HG03558 (cell line): Measurements from ENCODE around the gene MAGI1.

Source experiments
- ATAC-seq: cut with Tn5 transposase; IDR thresholded peaks from one replicate; pipeline ENCODE4 v1.9.1; 2021; ENCODE audit warnings: moderate number of reproducible peaks; ENCODE audit not compliant: unreplicated experiment; ENCODE audit errors: extremely low read depth

The MAGI1 gene

GRCh38 chr3:65371053-65371452 is 667.7 kb downstream of the MAGI1 start:
- no peak for ATAC-seq

- no peak for ATAC-seq
These were observed 669.9 kb downstream of the MAGI1 start for GRCh38 chr3:65368866-65369265.

DNA sequence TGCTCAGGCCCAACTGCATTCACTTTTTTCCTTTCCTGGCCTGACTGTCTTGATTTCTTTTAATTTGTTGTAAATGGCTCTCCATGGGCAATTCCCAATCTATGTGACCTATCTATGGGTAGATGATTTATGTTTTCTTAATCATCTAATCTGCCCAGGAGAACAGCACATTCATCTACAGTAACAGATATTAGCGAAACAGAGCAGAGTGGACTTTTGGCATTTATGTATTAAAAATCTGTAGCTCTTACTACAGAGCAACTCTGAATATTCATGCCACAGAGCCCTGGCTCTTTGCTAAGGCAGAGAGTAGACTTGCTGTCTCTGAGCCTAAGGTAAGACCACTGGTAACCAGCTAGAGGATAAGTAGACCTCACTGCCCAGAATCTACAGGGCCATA is 676.0 kb downstream of the MAGI1 start:
- ATAC-seq: no peak

GRCh38 chr3:65361448-65361847 is 677.3 kb downstream of the MAGI1 start:
- no peak for ATAC-seq

DNA sequence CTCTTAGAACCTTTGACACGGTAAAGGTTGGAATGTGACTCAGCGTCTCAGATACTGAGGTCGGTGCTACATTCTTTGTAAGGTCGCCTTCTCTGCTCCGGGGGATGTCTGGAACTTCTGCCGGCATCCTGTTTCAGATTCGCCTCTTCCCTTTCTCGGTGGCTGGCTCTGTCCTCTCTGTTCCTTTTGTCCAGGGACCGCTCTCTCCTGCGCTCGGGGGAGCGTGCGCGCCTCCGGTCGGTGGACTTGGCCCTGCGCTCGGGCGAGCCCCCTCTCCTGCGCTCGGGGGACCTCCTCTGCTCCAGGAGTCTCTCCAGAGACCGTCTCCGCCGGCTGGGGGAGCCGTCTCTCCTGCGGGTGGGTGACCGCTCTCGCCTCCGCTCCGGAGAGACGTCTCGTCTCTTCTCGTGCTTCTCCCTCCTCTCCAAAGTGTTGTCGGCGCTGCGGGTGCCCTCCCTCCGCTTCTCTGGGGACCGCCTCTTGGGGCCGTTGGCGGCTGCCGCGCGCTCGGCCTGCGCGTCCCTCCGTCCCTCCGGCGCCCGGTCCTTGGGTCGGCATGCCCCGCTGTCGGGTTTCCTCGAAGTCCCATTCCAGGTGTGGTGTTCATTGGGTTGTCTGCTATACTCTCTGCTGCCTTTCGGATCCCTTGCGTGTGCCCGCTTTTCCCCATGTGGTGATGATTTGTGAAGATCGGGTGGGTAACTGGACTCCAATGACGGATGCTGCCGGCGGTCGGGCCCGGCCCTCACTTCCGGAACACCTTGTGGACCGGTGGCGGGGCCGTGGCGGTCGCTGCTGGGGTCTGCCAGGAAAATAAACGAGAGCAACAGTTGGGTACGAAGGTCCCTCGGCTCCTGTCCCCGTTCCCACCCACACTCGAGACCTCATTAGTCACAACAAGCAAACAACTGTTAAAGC is 682.1 kb downstream of the MAGI1 start:
- ATAC-seq: no peak

- no peak for ATAC-seq
These were observed 683.8 kb downstream of the MAGI1 start for GRCh38 chr3:65354880-65355279.

DNA sequence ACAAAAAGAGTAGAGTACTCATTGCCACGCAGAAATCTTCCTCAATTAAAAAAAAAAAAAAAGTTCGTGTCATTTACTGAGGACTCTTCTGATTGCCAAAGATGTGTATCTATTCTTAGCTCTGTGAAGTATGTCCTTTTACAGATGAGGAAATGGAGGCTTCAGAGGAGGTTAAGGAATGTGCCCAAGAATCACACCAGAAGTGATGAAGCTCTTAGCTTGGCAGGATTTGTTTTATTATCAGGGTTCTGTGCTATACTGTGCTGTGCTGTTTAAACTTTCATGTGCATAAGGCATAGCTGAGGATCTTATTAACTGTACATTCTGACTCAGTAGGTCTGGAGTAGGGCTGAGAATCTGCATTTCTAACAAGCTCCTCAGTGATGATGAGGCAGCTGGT is 685.8 kb downstream of the MAGI1 start:
- ATAC-seq: no peak

DNA sequence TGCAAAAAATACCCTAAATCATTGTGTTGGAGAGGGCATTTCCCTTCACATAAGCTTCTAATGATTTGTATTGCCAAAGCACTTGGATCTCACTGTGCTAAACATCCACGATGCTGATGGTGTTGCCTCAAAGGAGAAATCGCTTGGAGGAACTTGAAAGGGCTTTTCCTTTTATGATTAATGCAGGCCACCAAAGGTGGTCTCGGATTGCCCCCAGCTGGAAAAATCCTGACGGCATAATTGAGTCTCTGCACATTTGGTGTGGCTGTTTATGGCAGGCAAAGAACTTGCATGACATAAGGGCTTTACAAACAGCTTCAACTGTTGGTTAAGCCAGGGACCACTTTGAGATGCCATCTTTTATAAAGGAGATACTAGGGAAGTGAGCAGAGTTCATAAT is 687.0 kb downstream of the MAGI1 start:
- no peak for ATAC-seq

DNA sequence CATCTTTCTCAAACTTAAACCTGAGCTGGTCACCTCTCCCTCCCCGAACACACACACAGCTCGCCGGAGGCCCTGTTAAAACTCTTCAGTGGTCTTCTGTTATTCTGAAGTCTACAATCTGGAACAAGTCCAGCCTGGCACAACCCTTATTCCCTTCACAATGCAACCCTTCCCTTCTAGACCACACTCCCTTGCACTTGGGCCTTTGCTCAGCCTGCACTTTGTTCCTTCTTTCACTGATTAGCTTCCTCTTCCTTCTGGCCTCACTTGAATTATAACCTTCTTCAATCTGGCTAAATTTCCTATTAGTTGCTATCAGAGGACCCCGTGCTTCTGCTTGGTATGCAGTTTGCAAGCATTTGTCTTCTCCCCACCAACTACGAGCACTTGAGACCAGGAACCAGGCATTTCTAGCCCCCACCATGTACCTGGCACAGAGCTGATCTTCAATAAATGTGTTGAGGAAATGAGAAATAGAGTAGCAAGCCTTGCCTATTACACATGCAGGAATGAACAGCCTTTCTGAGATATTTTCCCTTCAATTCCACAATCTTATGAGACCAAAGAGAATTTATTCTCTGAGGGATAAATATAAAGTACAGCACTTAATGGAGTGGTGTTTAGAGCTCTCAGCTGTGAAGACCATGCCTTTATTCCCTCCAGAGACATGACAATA is 687.8 kb downstream of the MAGI1 start:
- ATAC-seq: no peak

DNA sequence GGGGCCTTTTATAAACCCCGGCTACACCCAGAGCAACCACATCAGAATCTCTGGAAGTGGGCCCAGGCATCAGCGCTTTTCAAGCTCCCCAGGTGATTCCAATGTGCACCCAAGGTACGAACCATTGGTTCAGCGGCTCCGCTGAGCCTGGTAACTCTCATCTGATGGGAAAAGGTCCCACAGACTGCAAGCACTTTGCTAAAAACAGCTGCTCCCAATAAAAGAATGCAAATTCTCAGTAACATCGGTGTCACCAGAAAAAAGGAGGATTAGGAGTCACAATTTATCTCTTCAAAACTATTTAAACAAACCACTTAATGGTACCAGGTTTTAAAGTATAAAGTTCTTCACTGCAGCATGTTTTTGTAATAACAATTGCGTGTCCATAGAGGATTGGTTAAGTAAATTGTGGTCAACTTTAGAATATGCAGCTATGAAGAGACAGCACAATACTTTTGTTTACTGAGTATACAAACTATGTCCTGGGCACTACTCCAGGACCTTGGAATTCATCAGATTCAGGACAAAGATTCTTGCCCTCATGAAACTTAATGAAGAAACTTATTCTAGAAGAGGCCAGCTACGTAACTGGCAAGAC is 690.2 kb downstream of the MAGI1 start:
- ATAC-seq: no peak

- no peak for ATAC-seq
These were observed 691.6 kb downstream of the MAGI1 start for GRCh38 chr3:65347166-65347565.

DNA sequence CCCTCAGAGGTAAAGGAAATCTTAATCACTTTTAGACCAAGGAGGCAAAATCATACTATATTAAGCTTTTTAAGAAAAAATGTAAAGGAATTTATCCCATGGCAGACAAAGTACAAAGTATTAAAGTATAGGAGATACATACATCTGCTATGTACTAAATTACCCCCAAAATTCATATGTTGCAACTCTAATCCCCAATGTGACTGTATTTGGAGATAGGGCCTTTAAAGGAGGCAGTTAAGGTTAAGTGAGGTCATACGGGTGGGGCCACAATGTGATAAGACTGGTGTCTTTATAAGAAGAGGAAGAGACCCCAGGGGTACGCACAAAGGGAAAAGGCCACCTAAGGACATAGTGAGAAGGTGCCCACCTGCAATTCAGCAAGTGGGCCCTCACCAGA is 693.9 kb downstream of the MAGI1 start:
- ATAC-seq: no peak

DNA sequence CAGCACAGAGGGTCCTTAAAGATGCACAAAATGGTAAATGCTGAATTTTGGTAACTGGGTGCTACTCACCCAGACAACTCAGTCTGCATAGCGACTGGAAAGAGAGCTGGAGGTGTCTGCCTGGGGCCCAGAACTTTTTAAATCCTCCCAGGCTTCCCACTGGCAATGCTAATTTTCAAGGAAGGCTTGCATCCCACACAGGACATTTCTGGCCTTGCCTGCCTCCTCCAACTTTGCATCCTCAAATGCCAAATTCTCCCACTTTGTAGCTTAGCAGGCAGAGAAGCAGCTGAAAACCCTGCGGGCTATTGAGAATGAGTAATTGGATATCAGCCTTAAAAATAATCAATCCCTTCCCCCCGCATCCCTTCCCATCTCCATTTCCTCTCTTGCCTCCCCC is 694.3 kb downstream of the MAGI1 start:
- ATAC-seq: no peak

GRCh38 chr3:65343736-65344135 is 695.0 kb downstream of the MAGI1 start:
- ATAC-seq: no peak

DNA sequence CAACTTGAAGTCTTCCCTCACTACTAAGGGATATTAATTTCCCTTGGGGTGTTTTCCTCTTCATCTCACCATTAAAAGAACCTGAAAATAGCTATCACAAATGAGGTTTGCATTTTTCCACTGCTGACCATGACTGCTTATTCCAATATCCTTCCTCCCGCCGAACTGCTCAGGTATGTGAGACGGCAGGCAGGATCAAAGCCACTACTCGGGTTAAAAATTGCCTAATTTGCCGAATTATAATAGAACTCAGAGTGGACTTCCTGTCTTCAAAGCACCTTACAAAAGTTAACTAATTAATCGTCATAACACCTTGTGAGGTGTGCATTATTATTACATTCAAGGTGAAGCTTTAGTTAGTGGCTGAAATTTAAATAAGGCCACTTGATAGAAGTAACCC is 695.7 kb downstream of the MAGI1 start:
- ATAC-seq: no peak

- ATAC-seq: no peak
These were observed 696.5 kb downstream of the MAGI1 start for GRCh38 chr3:65342084-65342683.

DNA sequence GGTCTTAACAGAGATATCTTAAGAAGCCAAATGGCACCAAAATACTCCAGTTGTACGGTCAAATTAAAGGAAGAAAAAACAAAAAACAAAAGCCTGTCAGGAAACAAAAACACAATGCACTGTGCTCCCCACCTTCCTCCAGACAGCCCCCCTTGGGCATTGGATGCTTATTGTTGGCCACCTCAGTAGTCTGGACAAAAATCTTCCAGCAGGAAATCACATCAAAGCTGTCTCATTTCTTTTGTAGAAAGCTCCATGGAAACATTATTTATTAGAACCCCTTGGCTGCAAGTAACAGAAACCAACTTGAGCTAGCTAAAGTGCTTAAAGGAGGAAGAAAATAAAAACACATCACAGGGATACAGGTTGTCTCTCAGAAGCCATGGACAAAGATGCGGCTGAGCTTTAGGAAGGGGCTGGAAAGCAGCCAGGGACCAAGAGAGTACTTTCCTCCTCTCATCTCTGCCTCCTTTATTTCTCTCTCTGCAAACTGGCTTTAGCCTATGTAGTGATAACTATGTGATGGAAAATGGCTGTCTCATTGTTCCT is 699.5 kb downstream of the MAGI1 start:
- no peak for ATAC-seq

DNA sequence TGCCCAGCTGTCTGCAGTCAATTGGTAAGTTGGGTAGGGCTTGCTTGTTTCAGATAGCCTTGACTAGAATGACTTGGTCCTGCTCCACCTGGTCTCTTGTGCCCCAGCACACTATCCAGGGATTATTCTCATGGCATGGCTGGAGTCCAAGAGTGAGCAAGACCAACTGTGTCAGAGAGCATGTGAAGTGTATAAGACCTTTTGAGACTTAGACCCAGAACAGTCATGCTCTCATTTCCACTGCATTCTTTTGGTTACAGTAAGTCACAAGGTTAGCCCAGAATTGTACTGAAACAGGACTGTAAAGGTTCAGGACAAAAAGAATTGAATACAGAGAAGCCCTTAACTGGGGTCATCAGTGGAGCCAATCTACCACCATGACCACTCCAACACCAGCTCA is 700.1 kb downstream of the MAGI1 start:
- no peak for ATAC-seq

DNA sequence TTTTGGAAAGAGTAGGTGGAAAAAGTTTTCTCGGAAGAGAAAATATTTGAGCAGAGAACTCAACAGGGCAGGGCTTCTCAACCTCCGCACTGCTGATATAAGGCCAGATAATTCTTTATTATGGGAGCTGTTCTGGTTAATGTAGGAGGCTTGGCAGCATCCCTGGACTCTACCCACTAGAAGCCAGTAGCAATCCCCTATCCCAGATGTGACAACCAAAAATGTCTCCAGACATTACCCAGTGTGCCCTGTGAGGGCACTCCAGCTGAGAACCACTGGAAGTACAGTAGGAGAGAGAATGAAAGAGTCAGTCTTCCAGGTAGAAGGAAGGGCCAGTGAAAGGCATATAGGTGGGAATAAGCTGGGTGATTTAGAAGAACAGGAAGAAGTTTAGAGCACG is 703.1 kb downstream of the MAGI1 start:
- no peak for ATAC-seq

- no peak for ATAC-seq
These were observed 704.6 kb downstream of the MAGI1 start for GRCh38 chr3:65334045-65334665.
